ENCODE measurements around the gene SLAMF7. TPM values are rescaled to one million over a fixed set of nuclear protein-coding genes. Genes with fewer than 3 reads are reported as not detected.
A peak's percentile ranks its signal among the peaks of the same experiment; 100 is the strongest.

SLAMF7 gene
- total and polyA plus RNA-seq, 2 of the 13 experiments (the other 11 are each of a cell fraction or from before 2014, with no cell fraction given): not detected

GRCh38 chr1:160726114-160726497, 12.9 kb upstream of the SLAMF7 start:
- Histone ChIP-seq H2AFZ (ENCODE audit: low read length) (no peak overlapping the region), H3K4me1 (ENCODE audit: insufficient read depth, low read length) (peaks cover 12% of the 10 kb centered on the region), H3K4me3 (replicated peaks in 1 of 3; ENCODE audit: insufficient read depth in 1 of 3, low read depth in 2 of 3, low read length in 3 of 3) (no peak overlapping the region), H3K4me2 (ENCODE audit: low read depth, low read length) (no peak overlapping the region), H3K9me3 (ENCODE audit: low read length) (no peaks in the 10 kb centered on the region), H3K9ac (ENCODE audit: insufficient read depth, low read depth, low read length) (no peak overlapping the region), H4K20me1 (ENCODE audit: insufficient read depth, low read length) (no peaks in the 10 kb centered on the region), H3K36me3 (replicated peaks in 1 of 2; ENCODE audit: control insufficient read depth in 1 of 2, insufficient read depth in 2 of 2, low read length in 2 of 2) (no peaks in the 10 kb centered on the region), H3K79me2 (ENCODE audit: insufficient read depth, low read length) (no peaks in the 10 kb centered on the region), H3K27ac (ENCODE audit: extremely low read length, insufficient read depth, low read length) (no peak overlapping the region), H3K27me3 (ENCODE audit: control insufficient read depth in 1 of 2, insufficient read depth in 2 of 2, low read length in 2 of 2) (no peaks in the 10 kb centered on the region; a peak in 2 of 5 replicates)
- CTCF ChIA-PET (ENCODE audit: low intra/inter-chr PET ratio, low total read pairs): interaction anchor here (1.7 to 2.4 kb wide), 3 partner anchors 42 to 226 kb away, joined by 6 to 19 read pairs (median 7); no protein-coding TSS in a partner anchor
- FAIRE-seq (no peak), DNase-seq (ENCODE audit: low spot score) (no peak), ATAC-seq (no peak)
- TF ChIP-seq ZNF644 (CRISPR knock-in tag; IDR thresholded peaks at IDR 0.05; ENCODE audit: low read depth) (no peak), FOXA1 (IDR thresholded peaks at IDR 0.05) (no peak), FOXA1 (CRISPR knock-in tag; IDR thresholded peaks at IDR 0.05) (no peak), MAFK (conservative IDR thresholded peaks at IDR 0.05 in 1 of 2, IDR thresholded peaks at IDR 0.05 in 1 of 2; ENCODE audit: low read length in 2 of 2) (peak; percentile 20 to 55; a peak in 2 of 4 replicates), TOPORS (CRISPR knock-in tag; IDR thresholded peaks at IDR 0.05) (no peak), PHF5A (CRISPR knock-in tag; IDR thresholded peaks at IDR 0.05; ENCODE audit: low read depth, unreplicated experiment) (no peak), ZNF800 (CRISPR knock-in tag; IDR thresholded peaks at IDR 0.05) (no peak), IKZF1 (IDR thresholded peaks at IDR 0.05) (no peak), NFE2L2 (IDR thresholded peaks at IDR 0.05; ENCODE audit: low read length) (peak; percentile 92), ZNF660 (CRISPR knock-in tag; IDR thresholded peaks at IDR 0.05; ENCODE audit: borderline replicate concordance, low read depth) (no peak), NCOR1 (IDR thresholded peaks at IDR 0.05; ENCODE audit: borderline replicate concordance, low read length) (no peak), TBL1XR1 (IDR thresholded peaks at IDR 0.05; ENCODE audit: borderline replicate concordance, low read length, partially characterized antibody) (no peak), MAFF (IDR thresholded peaks at IDR 0.05; ENCODE audit: low read depth, low read length) (0 out of 2 replicates have a peak, but pooled peaks have one; percentile 36)
- 4% methylated on average over 3 of the region's 3 CpGs for WGBS (ENCODE audit: low lambda C conversion rate)
- POLR2A ChIA-PET: no interaction called here
- intact Hi-C loops (cut with micrococcal nuclease; ENCODE audit: unreplicated experiment): loop anchor here (2.0 kb wide), 2 partner anchors 43 to 225 kb away; no protein-coding TSS in a partner anchor
- no TSS peak for BruUV-seq (replicated peaks)
- in situ Hi-C loops (cut with HindIII; ENCODE audit: extremely low pct_ligation_motif_present, low pct_unique_long_range_greater_than_20kb): loop anchor here (10.0 kb wide), 1 partner anchor 229 kb away; the partner anchor contains the start of gene ITLN2
